Head of caudate nucleus (tissue), 42 donors: Measurements from ENCODE around the gene ACSL1.
"Not testable (repeated sequence)": the region's sequence is repeated elsewhere in the genome, so short reads cannot be mapped to it uniquely, and the experiment has no call there.

ENCODE experiments used
- DNase-seq, 42 donors: peaks; one replicate each; pipeline versions ENCODE4 v3.0.0 to v3.0.0-alpha.2; 2020 to 2021; ENCODE audit warnings: mixed read lengths in 7 of 42
- intact Hi-C: fragments of 100-400 bp; cut with DNase I; formaldehyde crosslinking; loops from one replicate; pipeline ENCODE4 v1.15.0; 2022

The ACSL1 gene

DNA sequence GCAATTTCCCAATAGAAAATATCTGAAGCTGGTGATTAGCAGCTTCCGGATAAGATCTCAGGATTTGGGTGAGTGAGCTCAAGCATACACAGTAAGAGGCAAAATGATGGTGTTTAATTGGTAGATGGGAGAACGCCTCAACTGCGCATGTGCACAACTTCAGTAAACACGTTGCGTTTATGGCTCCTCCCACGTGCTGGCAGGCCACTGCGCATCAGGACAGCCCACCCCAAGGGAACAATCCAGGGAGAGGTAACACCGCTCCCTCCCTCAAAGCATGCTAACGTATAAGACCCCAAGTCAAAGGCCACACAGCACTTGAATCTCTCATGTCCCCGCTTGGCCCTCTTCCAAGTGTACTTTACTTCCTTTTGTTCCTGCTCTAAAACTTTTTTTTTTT, 81.5 kb downstream of the ACSL1 start:
- no peak for DNase-seq
- intact Hi-C loops, result no loop called here

DNA sequence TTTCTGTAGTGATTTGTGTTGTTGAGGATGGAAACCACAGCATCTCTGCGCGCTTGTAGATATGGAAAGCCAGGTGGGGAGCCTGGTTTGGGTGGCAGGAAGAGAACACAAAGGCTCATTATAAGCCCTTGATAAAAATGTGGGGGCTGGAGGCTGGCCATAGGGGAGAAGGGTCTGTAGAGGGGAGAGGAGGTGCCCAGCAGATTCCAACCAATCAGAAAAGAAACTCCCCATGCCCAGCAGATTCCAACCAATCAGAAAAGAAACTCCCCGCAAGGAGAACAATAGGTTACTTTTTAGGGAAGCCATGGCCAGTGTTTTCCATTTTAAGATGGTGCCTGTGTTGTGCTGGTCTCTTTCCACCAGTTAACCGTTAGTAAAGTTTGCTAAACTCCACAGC, 82.1 kb downstream of the ACSL1 start:
- intact Hi-C loops, result no loop called here
- no peak for DNase-seq

DNA sequence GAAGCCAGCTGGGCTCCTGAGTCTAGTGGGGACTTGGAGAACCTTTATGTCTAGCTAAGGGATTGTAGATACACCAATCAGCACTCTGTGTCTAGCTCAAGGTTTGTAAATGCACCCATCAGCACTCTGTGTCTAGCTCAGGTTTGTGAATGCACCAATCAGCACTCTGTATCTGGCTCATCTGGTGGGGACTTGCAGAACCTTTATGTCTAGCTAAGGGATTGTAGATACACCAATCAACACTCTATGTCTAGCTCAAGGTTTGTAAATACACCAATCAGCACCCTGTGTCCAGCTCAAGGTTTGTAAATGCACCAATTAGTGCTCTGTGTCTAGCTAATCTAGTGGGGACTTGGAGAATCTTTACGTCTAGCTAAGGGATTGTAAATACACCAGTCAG, 84.1 kb downstream of the ACSL1 start:
- DNase-seq, intact Hi-C loops: not testable (repeated sequence)

DNA sequence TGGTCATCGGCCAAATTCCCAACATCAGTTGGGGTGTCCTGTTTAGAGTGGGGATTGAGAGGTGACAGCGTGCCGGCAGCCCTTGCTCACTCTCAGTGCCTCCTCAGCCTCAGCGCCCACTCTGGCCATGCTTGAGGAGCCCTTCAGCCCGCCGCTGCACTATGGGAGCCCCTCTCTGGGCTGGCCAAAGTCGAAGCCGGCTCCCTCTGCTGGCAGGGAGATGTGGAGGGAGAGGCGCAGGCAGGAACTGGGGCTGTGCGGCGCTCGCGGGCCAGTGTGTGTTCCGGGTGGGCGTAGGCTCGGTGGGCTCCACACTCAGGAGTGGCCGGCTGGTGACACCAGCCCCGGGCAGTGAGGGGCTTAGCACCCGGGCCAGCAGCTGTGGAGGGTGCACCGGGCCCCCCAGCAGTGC, 84.8 kb downstream of the ACSL1 start:
- DNase-seq, result no peak
- intact Hi-C loops, result no loop called here

DNA sequence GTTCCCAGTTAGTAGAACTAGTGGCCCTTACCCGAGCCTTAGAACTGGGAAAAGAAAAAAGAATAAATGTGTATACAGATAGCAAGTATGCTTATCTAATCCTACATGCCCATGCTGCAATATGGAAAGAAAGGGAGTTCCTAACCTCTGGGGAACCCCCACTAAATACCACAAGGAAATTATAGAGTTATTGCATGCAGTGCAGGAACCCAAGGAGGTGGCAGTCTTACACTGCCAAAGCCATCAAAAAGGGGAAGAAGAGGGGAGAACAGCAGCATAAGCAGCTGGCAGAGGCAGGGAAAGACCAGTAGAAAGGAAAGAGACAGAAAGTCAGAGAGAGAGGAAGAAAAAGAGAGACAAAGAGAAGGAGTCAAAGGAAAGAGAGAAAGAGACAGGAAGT, 86.2 kb downstream of the ACSL1 start:
- intact Hi-C loops, result loop anchor here (10.0 kb wide), 1 partner anchor 475 kb away; no protein-coding TSS in a partner anchor
- not testable (repeated sequence) for DNase-seq

DNA sequence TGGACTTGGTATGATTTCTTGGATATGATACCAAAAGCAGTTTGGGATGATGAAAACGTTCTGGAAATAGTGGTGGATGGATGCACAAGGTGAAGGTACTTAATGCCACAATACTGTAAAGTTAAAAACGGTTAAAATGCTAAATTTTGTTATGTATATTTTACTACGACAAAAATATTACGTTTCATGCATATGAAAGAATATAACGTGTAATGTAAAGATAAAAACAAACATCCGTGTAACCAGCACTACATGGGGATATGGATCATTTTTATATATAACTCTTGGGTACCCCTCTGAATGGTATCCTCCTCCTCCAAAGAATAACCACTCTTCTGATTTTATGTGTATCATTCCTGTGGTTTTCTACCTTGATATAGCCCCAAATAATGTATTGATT, 91.0 kb downstream of the ACSL1 start:
- intact Hi-C loops, result loop anchor here (5.0 to 10.0 kb wide), 2 partner anchors 87 to 470 kb away; partner anchors contain the start of genes CASP3 and PRIMPOL
- DNase-seq, result no peak

DNA sequence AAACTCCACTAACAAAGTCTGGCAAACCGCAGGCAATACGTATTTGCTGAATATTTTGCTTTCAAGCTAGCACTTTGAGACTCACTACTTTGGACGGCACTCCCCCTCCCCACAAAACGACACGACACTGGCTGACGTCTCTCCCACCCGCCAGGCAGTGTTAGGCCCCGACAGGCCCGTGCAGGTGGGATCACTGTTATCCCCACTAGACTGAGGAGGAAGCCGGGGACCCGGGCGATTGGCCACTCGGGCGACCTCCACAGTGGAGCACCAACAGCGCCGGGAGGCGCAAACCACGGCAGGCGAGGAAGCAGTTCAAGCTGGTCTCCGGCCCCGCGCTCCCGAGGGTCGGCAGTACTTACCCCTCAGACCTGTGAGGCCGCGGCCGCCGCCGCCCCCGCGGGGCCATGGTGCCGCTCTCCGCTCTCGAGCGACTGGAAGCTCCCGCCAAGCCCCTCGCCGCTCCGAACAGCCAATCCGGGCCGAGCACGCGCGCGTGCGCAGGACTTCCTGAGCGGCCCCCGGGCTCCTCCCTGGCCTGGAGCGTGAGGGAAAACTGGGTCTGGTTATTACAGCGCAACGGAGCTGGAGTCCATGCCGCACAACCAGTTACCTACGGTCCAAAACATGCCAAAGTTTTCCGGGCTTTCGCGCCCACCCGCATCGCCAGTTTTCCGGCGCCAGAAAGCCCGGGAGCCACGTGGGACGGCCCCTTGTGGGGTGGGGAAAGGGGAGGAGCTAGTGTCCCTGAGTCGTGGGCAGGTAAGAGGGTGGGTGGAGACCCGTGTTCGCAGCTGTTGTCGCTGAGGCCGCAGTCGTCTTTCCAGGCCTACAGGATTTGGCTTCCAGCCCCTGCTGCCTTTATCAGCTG, 91.9 kb downstream of the ACSL1 start, which contains the start of gene CENPU:
CENPU (minus strand) TSS at position 443 of the 871 bp plus-strand sequence; CDS start at position 409, 34 bp downstream.
- intact Hi-C loops, result loop anchor here (5.0 to 10.0 kb wide), 2 partner anchors 87 to 469 kb away; partner anchors contain the start of genes CASP3 and PRIMPOL

DNA sequence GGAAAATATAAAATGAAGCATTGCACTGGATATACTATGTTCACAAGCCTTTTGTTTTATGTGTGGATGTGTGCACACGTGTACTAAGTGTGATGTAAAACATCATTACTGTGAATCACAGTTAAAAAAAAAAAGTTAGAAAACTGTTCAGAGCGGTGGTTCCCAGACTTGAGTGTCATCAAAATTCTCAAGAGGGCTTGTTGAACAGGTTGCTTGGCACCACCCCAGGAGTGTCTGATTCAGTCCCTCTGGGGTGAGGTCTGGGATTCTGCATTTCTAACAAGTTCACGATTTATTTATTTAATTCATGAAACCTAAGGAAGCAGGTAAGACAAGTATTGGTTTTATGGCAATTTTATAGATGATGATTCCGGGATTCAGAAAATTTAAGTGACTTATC, 93.6 kb downstream of the ACSL1 start:
- intact Hi-C loops, result loop anchor here (5.0 to 10.0 kb wide), 2 partner anchors 85 to 467 kb away; partner anchors contain the start of genes CASP3 and PRIMPOL
- no peak for DNase-seq

More for the DNA sequence above, 91.9 kb downstream of the ACSL1 start, which contains the start of gene CENPU:
- peak; percentile 91 to 98 (median 97) for DNase-seq

DNA sequence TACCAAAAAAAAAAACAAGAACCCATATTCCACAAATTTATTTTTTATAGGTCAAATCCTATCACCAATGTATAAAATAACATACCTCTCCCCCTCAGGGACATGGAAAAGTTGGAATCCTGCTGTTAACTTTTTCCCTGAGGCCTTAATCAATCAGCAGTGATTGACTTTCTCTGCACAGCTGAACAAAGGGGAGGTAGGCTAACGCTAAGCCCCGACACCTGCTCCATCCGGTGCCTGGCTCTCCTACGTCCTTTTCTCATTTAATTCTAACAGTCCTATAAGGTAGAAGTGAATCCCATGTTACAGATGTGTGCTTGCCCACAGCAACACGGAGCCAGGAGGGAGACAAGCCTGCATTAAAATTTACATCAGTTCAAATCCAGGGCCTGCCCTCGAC, 94.7 kb downstream of the ACSL1 start:
- intact Hi-C loops, result loop anchor here (5.0 to 10.0 kb wide), 2 partner anchors 84 to 466 kb away; partner anchors contain the start of genes CASP3 and PRIMPOL
- DNase-seq, result no peak

DNA sequence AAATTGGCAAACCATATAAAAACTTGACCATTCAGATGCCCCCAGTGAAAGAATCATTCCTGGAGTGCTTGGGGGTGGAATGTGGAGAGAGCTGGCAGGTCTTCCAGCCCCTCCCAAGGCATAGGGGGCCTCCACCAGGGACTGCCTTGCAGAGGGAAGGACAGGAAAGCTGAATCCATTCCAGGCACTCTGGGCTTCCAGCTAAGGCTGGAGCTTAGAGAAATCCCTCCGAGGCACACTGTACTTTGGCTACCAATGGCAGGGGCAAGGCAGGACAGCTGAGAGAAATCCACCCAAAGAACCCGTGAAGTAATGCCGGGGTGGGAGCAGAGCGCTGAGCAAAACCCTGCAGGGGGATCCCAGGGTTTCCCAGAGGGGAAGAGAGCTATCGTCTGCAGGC, 95.8 kb downstream of the ACSL1 start:
- intact Hi-C loops, result loop anchor here (5.0 to 10.0 kb wide), 2 partner anchors 83 to 465 kb away; partner anchors contain the start of genes CASP3 and PRIMPOL
- no peak for DNase-seq

DNA sequence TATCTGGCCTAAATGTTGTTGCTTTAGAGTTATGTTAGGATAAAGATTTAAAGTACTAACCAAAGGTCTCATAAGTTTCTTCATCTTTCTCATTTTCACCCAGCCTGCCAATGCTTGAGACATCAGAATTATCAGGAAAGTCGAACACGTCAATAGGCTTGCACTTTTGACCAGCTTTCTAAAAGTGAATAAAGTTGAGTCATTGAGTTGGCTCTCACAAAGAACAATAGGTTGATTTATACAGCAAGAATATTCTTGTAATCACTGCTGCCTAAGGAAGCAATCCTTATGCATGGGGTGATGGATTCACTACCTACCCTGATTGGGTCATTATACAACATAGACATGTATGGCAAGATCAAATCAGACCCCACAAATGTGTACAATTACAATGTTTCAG, 96.9 kb downstream of the ACSL1 start:
- DNase-seq, result no peak
- intact Hi-C loops, result no loop called here

DNA sequence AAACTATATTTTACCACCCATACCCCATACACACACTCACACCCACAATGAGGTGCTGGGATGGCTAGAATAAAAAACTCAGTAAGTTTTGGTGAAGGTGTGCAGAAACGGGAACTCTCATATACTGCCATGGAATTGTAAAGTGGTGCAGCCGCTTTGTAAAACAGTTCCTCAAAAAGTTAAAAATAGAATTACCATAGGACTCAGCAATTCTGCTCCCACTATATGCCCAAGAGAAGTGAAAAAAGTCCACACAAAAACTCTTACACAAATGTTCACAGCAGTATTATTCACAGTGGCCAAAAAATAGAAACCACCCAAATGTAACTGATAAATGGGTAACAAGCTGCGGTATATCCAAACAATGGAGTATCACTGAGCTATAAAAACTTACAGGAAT, 98.3 kb downstream of the ACSL1 start:
- no peak for DNase-seq
- intact Hi-C loops, result no loop called here

DNA sequence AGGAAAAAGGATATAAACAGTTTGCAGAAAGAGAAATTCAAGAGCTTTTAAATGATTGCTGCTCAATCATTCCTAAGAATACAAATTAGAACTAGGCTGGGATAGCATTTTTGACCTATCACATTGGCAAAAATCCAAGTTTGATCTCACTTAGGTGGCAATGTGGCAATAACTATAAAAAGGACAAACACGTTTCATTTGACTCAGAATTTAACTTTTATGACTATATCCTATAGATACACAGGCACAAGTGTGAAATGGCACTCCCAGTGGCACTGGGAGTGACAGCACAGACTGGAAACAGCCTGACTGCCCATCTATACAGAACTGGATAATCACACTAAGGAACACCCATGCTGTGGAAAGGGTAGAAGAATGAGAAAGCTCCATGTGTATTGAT, 103.0 kb downstream of the ACSL1 start:
- no peak for DNase-seq
- intact Hi-C loops, result no loop called here

DNA sequence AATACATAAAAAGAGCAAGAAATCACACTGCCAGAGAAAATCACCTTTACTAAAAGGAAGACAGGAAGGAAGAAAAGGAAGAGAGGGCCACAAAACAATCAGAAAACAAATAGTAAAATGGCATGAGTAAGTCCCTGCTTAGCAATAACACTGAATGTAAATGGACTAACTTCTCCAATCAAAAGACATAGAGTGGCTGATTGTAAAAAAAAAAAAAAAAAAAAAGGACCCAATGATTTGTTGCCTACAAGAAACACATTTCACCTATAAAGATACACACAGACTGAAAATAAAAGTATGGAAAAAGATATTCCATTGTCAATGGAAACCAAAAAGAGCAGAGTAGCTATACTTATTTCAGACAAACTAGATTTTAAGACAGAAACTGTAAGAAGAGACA, 104.5 kb downstream of the ACSL1 start:
- DNase-seq, result no peak
- intact Hi-C loops, result no loop called here

DNA sequence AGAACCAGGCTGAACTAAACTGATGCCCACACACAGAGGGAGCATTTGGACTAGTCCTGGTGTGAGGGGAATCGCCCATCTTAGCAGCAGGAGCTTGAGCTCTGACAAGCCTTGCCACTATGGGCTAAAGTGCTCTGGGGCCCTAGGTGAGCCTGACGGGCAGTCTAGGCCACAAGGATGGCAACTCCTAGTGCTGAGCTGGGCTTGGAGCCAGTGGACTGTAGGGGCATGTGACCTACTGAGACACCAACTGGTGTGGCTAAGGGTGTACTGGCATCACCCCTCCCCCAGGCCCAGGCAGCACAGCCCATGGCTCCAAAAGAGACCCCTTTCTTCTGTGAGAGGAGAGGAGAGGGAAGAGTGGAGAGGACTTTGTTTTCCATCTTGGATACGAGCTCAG, 106.4 kb downstream of the ACSL1 start:
- DNase-seq, result no peak
- intact Hi-C loops, result no loop called here

DNA sequence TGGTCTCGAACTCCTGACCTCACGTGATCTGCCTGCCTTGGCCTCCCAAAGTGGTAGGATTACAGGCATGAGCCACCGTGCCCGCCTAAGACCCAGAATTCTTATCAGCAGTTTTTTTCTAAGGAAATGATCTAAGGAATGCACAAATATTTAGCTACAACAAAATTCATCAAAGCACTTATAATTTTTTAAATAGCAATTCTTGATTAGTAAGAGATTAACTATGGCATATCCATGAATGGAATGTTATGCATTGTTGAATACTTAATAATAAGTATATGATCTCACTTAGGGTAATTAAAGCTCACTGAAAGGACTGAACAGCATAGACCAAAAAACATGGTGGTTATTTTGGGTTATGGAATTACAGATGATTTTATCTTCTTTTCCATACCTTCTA, 110.2 kb downstream of the ACSL1 start:
- no peak for DNase-seq
- intact Hi-C loops, result no loop called here

DNA sequence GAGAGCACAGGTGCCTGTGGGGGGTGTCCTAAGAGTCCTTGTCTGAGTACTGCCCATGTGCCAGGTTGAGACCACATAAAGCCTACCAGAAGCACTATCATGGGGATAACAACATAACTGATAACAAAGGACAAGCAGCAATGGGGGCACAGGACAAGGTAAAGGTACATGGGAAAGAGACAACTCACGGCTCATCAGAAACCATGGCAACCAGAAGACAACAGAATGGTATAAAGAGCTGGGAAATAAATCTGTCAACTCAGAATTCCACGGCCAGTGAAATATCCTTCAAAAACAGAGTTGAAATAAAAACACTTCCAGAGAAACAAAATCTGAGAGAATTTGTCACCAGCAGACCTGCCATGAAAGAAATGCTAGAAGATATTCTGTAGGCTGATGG, 111.9 kb downstream of the ACSL1 start:
- intact Hi-C loops, result no loop called here
- DNase-seq, result no peak

DNA sequence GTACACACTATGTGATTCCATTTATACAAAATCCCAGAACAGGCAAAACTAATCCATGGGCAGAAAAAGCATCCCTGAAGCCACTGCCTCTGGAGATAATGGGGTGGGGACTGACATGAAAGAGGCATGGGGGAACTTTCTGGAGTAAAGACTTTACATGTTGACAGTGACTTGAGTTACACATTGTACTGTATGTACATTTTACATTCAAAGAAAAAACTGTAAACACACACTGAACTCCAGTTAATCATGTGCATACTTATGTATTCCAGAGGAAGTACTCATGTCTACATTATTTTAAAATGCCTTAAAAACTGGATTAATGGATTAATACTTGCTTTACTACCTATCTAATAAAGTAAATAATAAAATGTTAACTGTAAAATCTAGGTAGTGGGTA, 113.4 kb downstream of the ACSL1 start:
- intact Hi-C loops, result no loop called here
- DNase-seq, result no peak

DNA sequence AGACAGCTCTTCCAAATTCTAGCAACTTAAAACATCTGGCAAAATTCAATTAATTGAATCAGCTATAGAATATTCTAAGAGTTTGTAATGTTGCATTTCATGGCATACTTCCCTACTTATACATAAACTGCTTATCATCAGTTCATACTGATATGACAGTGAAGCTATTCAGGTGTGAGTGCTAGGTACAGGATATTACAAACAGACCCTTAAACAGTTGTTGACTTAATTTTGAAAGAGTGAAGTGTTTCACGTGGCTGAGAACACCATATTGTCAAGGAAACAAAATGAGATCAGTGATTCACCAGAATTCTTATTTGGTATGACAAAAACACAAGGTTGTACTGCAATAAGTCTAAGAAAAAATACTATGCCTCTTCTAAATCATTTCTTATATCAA, 119.3 kb downstream of the ACSL1 start:
- intact Hi-C loops, result no loop called here
- no peak for DNase-seq

DNA sequence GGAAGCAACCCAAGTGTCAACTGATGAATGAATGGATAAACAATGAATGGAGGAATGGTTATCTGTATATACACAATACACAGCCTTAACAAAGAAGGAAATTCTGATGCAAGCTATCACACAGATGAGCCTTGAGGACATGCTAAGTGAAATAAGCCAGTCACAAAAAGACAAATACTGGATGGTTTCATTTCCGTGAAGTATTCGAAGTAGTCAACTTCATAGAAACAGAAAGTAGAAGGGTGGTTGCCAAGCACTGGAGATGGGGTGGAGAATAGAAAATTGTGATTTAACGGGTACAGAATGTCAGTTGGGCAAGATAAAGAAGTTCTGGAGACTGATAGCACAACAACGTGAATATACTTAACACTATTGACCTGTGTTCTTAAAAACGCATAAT, 120.1 kb downstream of the ACSL1 start:
- DNase-seq, result no peak
- intact Hi-C loops, result no loop called here
